ENCODE results near the gene ZNF425.
"Not testable (repeated sequence)": the region's sequence is repeated elsewhere in the genome, so short reads cannot be mapped to it uniquely, and the experiment has no call there.

Gene ZNF425, protein sequence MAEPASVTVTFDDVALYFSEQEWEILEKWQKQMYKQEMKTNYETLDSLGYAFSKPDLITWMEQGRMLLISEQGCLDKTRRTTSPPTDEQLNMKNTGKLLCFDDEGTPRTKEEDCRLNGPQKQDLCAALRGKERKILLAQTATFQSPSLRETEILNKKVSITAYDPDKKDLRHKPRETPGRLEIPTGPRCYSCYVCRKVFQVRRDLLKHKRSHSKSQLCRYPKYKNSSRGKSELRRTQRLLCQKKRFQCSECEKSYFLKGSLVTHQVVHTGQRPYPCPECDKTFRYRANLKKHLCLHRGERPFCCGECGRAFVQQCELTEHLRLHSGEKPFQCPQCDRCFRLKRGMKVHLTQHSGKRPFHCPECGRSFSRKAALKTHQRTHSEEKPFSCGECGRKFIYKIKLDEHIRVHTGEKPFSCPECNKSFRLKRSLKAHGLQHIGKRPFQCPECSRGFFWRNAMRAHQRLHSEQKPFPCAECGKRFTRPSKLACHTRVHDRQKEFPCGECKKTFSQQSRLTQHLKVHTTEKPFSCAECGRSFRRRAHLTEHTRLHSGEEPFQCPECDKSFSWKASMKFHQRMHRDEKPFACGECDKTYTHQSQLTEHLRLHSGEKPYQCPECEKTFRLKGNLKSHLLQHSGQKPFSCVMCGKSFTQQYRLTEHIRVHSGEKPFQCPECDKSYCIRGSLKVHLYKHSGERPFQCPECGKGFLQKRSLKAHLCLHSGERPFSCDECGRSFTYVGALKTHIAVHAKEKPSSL

DNA sequence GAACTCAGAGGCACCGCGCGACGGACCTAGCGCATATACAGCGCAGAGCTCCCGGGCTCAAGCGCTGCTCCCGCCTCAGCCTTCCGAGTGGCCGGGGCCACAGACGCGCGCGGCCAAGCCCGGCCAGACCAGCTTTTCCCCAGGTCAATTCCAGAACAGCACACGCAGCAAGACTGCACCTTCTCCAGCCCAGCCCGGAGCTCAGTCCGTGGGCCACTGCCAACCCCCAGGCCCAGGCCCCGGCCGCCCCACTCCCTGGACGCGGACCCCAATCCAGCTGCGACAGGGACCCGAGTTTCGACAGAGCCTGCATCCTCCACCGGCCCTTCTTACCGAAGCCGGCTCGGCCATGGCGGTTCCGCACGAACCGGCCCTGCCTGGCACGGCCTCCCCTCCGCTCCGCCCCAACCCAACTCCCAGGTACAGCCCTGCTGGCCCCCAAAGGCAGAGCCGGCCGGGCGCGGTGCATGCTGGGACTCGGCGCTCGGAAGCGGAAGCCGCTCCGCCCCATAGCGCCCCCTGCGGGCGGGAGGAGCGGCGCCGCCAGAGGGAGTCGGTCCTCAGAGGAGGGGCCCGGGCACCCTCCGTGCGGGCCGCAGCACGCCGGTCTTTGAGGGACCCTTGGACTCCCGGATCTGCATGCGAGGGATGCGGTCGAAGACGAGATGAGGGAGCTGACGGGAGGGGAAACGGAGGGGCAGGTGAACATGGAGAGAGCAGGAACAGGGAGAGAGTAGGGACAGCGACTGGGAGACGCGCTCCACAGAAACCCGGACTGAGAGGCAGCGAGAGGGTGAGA is at the start of gene ZNF425:
Gene ZNF425, minus strand, starts transcription at position 462 of the 799 bp plus-strand sequence. Its CDS starts 111 bp downstream, at position 351.
- peak; percentile 87 to 90 for DNase-seq

DNA sequence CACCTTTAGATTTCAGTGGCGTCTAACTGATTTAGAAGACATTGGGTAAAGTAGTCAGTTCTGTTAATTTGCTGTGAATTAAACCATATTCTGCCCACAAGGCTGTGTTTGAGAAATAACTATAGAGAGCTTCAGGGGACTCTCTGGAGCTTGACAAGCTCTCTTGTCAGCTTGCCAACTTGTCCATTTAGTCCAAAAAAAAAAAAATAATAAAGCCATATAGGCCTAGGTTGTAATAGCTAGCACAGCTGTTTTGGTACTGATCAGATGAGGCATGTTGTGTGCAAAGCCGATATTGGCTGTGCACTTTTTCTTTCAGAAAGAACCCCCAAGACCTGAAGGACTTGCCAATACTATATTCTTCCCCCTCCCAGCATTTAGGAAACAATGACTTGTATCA is 49.0 kb upstream of the ZNF425 start:
- no peak for DNase-seq

DNA sequence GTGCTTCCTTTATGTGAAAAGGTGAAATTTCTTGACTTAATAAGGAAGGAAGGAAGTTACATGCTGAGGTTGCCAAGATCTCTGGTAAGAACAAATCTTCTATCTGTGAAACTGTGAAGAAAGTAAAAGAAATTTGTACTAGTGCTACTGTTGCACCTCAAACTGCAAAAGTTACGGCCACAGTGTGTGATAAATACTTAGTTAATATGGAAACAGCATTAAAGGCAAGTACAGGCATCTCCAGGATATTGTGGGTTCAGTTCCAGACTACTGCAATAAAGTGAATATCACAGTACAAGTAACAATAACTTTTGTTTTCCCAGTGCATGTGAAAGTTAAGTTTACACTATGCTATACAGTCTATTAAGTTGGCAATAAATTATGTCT is 46.4 kb upstream of the ZNF425 start:
- no peak for DNase-seq

DNA sequence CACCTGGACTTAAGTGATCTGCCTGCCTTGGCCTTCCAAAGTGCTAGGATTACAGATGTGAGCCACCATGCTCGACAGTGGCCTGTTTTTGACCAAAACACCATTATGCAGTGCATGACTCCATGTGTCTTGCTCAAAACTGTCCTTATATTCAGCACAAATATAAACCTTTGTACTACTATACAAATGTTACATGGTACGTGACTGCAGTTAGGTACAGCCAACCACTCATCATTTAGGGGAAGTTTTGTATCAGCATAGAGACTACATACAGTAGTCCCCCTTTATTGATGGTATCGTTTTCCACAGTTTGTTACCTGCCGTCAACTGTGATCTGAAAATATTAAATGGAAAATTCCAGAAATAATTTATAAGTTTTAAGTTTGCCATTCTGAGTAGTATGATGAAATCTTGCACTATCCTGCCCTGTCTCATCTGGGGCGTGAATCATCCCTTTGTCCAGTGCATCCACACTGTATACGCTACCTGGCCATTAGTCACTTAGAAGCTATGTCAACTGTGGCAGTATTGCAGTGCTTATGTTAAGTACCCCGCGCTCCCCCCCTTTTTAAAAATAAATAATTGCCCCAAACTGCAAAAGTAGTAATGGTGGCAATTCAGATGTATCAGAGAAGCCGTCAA is 45.9 kb upstream of the ZNF425 start:
- no peak for DNase-seq

DNA sequence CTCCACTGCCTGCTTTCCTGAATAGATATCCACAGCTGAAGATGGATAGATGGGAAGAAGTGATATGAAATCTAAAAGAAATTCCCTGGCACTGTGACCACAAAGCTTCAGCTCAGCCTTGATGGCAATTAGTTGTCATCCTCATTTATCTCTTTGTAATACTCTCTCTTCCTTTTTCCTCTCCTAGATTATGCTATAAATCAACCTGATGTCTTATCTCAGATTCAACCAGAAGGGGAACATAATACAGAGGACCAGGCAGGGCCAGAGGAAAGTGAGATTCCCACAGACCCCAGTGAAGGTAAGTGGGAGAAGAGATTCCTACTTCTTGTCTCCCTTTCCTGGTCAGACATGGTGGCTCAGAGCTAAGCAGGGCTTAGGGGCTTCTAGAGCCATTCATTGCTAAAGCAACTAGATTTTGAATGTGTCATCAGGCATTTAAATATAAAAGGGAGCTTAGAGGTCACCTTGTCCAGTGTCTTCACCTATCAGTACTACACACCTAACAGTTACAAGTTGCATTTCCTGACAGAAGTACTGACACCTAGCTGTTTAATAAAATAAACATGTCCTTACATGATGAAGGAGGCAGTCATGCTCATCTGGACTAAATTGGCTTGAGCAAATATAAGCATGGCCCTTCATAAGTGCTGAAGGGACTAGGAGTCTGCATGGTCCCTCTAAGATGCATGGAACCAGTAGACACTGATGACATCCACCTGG is 40.7 kb upstream of the ZNF425 start:
- no peak for DNase-seq

DNA sequence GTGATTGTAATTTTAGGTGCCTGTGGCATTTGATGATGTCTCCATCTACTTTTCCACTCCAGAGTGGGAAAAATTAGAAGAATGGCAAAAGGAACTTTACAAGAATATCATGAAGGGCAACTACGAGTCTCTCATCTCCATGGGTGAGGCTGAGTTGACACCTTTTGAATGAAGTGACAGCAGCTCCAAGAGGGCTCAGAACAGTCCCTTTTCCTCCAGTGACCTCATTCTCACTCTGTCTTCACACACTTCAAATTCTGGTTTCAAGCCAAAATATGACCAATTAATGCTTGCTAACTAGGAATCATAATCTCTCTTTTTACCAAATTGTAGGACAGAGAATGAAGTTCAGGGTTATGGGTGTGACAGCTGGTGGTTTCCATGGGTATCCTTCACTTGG is 40.0 kb upstream of the ZNF425 start:
- DNase-seq: no peak

DNA sequence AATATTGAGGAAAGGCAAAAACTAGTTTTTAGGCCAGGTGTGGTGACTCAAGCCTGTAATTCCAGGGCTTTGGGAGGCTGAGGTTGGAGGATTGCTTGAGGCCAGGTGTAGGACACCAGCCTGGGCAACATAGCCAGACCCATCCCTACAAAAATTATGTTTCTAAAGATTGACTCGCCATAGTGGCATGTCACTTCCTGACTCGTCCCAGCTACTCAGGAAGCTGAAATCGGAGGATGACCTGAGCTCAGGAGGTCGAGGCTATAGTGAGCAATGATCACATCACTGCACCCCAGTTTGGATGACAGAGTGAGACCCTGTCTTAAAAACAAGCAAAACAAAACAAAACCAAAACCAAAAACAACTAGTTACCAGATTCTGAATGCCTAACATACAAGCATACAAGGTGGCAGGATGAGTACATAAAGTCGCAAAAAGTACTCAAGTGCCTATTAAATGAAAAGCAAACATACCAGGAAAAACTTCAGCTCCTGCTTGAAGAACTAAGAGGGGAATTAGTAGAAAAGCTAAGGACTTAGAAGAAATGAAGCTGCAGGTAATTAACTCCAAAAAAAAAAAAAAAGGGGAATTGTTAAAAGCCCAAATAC is 35.2 kb upstream of the ZNF425 start:
- DNase-seq: no peak

DNA sequence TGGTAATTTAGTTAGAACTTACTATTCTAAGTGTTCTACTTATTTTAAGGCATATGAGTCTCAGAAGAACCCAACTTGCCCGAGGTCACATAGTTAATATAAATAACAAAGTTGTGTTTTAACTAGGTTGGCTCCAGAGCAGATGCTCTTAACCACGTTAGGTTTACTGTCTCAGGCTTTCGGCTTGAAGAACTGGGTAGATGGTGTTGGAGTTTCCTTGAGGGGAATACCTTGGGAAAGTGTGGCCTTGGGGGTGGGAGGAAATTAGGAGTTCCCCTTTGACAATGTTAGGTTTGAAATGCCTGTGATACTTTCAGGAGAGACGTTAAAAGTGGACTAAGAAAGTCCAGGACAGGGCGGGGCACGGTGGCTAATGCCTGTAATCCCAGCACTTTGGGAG is 30.8 kb upstream of the ZNF425 start:
- DNase-seq: no peak

DNA sequence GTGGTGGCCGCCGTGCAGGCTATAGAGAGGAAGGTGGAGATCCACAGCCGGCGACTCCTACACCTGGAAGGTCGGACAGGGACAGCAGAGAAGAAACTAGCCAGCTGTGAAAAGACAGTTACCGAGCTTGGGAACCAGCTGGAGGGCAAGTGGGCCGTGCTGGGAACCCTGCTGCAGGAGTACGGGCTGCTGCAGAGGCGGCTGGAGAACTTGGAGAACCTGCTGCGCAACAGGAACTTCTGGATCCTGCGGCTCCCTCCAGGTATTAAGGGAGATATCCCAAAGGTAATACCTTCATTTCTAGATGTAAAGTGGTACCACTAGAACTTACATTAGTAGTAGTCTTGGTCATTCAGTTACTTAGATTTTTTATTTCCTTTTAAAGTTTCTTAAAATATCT is 27.9 kb upstream of the ZNF425 start:
- no peak for DNase-seq

DNA sequence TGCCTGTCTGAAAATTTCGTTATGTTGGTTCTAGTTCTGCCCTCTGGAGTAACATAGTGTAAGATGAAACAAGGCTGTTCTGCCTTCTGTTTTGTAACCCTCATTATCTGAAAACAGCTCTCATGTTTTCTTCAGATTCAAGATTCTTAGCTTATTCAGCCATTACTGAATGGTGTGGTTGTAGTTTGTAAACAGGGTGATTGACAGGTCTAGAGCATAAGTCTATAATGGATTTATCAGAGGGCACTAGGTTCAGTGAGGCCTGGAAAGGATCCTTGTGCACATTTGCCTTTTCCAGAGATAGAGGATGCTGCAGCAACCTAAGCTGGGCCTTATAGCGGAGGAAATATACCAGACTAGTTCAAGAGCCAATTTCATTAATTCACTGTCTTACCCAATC is 27.2 kb upstream of the ZNF425 start:
- no peak for DNase-seq

DNA sequence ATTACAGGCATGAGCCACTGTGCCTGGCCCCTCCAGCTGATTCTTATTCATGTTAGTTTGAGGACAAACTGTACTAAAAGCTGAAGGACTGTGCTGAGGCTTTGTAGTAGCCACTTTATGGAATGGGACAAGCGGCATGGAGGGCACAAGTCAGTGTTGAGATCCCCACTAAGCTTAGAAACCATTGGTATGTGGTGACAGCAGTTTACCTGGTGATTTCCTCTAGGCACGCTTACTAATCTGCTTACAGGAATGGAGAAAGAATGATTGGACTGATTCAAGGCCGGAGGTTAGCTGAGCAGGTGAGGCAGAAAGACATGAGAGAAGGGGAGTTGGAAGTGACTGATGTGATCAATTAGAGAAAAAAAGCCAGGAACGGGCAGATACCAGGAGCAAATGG is 24.9 kb upstream of the ZNF425 start:
- DNase-seq: no peak

DNA sequence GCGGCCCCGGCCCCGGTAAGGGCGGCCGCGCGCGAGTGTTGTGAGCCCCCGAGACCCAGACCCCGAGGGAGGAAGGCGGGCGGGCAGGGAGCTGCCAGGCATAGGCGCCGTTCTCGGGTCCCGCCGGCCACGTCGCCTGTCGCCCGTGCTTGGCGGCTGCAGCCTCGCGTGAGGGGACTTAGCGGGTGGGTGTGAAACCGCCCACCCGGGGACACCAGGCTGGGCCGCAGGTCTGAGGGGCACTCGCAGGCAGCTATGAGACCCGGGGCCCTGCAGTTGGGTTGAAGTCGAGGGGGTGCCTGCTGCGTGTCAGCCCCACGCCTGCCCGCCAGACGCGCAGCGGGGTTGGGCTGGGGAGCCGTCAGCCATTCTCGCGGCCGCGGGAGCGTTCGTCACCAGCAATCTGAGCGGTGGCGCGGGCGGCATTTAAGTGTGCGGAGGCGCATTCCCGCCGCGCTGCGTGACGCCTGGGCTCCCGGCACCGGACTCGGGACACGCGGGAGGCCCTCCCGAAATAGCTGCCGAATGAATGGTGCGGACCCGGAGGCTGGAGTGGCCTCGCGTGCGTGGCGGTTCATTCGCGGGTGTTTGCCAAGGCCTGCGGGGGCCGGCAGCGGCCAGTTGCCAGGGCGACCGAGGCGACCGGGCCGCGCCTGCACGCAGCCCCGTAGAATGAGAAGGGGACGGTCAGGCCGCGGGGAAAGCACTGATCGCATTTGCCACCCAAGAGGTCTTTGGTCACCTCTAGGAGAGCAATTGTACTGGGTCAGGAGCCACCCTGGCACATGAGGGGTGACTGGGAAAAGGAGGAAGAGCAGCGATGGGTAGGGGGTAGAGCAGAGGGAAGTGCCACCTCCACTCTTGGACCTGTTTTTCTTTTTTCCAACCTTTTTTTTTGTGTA is 21.9 kb upstream of the ZNF425 start:
- DNase-seq: peak in 1 of 2 experiments; percentile 28

DNA sequence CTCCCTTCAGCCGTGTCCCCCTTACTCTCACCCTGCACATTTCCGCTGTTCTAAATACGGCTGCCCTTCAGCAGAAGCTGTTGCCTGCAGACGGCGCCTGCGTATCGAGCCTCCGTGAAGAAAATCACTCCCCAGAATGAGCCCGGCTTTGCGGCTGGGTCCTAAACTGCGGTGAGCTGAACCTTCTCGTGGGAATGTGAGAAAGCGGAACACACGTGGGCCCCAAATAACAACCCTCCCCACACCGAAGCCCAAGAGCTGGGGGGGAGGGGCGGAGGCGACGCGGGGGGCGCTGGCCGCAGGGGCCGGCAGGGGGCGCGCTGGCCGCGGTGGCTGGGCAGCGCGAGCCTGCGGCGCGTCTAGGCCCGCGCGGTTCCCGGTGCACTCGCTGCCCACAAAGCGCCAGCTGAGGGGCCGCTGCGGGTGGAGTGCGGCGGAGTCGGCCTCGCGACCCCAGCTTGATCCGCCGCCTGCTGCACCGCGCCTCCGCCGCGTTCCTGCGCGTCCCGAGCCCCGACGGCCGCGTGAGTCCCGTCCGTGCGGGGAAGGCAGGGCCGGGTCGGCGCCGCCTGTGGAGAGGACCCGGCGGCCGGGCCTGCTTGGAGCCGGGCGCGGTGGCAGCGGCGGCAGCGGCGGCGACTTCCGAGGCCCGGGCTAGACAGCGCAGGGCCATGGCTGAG is 21.1 kb upstream of the ZNF425 start, which contains the start of gene ZNF398:
Gene ZNF398, plus strand, starts transcription at position 382 of the 680 bp plus-strand sequence. Its CDS starts 290 bp downstream, at position 672.
- peak; percentile 70 to 75 for DNase-seq

DNA sequence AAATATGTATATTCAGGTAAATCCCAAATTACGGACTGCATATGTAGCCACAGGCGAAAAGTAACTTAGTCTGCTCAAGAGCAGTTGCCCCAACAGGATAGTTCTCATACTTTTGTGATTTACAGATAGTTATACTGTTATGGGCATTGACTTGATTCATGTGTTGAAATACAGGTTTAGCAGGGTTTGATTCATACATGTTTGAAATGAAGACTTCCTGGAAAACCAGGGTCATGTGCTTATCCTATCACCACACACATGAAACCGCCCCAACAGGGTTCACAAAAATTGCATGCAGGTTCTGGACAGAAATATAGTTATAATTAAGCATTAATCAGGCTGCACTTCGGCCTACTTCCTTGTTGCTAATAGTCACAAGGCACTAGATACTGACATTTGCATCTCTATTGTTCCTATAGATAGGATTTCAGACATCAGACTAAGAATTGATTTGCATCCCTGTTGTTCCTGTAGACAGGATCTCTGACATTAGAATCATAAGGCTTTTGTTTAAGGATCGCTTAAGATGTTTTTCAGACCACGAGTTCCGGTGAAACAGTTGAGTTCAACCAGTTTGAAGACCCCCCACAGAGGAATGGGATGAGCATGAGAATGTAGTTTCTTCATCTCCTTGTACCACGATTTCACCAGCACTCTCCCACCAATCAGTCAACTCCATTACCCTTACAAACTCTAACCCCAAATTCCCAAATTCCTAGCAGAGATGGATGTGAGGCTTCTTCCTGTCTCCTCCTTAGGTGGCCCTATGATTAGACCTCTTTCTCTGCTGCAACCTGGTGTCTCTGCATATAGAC is 19.1 kb upstream of the ZNF425 start:
- DNase-seq: no peak

DNA sequence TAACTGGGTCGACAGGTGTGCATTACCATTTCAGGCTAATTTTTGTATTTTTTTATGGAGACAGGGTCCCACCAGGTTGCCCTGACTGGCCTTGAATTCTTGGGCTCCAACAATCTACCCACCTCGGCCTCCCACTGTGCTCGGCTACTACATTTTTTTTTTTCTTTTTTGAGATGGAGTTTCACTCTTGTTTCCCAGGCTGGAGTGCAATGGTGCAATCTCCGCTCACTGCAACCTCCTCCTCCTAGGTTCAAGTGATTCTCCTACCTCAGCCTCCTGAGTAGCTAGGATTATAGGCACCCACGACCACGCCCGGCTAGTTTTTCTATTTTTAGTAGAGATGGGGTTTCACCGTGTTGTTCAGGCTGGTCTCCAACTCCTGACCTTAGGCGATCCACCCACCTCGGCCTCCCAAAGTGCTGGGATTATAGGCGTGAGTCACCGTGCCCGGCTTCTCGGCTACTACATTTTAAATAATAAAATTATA is 18.4 kb upstream of the ZNF425 start:
- DNase-seq: not testable (repeated sequence)

DNA sequence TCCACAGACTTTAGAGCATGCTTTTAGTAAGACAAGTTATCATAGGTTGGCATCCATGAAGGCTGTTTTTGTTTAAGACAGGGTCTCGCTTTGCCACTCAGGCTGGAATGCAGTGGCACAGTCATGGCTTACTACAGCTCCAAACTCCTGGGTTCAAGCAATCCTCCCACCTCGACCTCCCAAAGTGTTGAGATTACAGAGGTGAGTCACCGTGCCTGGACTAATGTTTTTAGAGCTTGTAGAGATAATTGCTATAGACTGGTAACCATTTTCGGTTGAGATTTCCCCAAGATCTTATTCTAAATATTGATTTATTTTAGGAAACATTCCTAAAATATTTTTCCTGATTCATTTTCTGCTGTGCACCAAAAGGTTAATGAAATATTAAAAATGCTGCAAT is 15.8 kb upstream of the ZNF425 start:
- DNase-seq: no peak

DNA sequence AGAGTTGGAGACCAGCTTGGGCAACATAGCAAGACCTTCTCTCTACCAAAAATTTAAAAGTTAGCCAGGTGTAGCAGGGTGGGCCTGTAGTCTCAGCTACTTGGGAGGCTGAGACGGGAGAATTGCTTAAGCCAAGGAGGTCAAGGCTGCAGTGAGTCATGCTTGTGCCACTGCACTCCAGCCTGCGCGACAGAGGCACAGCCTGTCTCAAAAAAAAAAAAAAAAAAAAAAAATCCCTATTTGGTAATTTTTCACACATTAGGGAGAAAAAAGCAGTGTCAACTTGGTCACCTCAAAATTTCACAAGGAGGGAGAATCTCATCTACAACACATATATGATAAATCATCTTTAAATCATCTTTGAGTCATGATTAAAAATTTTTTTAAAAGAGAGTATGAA is 14.7 kb upstream of the ZNF425 start:
- no peak for DNase-seq

DNA sequence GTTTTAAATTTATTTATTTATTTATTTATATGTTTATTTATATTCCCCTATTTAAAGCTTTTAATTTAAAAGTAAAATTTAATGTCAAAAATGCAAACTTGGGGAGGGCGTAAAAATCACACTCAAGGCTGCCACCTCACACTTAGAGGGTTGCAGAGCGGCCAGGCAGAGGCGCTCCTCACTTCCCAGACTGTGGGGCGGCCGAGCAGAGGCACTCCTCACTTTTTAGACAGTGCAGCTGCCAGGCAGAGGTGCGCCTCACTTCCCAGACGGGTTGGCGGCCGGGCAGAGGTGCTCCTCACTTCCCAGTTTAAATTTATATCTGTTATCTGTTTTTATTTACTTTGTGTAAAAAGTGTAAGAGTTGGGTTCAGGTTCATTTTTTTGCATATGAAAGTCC is 10.0 kb upstream of the ZNF425 start:
- DNase-seq: no peak
